ENCODE measurements around the gene PKNOX2.

GRCh38 chr11:125201525-125202141 is 37.1 kb downstream of the PKNOX2 start:
- TF ChIP-seq POLR2A (IDR thresholded peaks at IDR 0.05; ENCODE audit: low read length) (no peak), GATA1 (IDR thresholded peaks at IDR 0.05; ENCODE audit: low read depth, low read length) (no peak)
